GM12873 (cell line): ENCODE results near the gene MAMSTR.

Experiments used
- TF ChIP-seq, protein P1 (sequence below): IDR thresholded peaks from 2 replicates; pipeline ENCODE4 v1.5.1; 2012; ENCODE audit warnings: low read depth, mild to moderate bottlenecking, moderate library complexity, low read length, control low read depth; ENCODE audit not compliant: insufficient read depth; ENCODE audit errors: missing control alignments

The MAMSTR gene

DNA sequence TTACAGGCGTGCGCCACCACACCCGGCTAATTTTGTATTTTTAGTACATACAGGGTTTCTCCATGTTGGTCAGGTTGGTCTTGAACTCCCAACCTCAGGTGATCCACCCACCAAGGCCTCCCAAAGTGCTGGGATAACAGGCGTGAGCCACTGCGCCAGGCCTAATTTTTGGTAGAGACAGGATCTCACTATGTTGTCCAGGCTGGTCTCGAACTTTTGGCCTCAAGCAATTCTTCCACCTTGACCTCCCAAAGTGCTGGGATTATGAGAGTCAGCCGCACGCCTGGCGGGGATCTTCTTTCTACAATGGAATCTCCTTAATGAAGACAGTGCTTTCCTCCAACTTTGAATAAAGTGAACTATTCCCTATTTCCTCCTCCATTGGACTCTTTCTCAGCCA lies 15.1 kb upstream of the MAMSTR start:
- TF ChIP-seq, protein P1, sequence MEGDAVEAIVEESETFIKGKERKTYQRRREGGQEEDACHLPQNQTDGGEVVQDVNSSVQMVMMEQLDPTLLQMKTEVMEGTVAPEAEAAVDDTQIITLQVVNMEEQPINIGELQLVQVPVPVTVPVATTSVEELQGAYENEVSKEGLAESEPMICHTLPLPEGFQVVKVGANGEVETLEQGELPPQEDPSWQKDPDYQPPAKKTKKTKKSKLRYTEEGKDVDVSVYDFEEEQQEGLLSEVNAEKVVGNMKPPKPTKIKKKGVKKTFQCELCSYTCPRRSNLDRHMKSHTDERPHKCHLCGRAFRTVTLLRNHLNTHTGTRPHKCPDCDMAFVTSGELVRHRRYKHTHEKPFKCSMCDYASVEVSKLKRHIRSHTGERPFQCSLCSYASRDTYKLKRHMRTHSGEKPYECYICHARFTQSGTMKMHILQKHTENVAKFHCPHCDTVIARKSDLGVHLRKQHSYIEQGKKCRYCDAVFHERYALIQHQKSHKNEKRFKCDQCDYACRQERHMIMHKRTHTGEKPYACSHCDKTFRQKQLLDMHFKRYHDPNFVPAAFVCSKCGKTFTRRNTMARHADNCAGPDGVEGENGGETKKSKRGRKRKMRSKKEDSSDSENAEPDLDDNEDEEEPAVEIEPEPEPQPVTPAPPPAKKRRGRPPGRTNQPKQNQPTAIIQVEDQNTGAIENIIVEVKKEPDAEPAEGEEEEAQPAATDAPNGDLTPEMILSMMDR = no peak

DNA sequence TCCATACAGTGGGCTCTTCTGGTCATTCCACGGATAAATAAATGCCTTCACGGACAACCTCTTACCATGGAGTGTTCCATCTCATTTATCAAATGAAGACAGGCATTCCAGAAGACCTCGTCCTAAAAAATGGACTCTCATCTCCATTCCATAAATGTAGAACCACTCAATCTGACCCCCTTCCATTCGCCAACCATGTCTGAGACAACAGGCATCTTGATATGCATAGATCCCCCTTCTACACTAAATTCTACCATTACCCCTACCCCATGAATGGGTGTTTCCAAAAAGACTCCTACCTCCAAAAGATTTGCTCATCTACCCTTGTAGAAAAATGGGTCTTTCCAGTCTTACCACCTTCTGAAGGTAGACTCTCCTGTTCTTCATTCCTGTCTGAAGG lies 11.9 kb upstream of the MAMSTR start:
- TF ChIP-seq, protein P1 = no peak

DNA sequence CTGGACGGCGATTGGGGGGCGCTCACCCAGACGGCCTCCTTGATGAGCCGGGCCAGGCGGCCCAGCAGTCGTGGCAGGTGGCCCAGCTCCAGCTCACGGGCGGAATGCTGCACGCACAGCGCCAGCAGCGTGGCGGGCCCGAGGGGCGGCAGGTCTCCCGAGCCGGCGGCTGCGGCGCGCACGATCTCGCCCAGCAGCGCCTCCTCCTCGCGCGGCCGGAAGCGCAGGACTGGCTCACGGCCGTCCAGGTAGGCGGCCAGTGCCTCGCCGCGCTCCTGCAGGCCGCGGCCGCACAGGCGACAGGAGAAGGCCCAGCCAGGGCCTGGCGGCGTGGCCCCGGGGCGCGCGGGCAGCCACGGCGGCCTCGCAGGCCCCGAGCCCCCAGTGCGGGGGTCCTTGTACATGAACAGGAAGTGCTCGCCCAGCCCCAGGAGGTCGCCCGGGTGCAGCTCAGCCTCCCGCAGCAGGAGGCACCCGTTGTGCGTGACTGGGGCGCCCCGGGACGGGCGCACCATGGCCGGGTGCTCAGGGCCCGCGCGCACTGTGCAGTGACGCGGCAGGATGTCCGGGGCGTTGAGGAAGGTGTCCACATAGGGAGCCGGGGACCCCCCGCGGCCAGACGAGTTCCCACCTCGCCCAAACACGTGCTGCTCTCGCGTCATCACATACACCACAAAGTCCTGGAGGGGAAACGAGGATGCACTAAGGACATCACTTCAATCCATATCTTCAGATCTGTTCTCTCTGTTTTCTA lies 9.6 kb upstream of the MAMSTR start:
- TF ChIP-seq, protein P1 = no peak

DNA sequence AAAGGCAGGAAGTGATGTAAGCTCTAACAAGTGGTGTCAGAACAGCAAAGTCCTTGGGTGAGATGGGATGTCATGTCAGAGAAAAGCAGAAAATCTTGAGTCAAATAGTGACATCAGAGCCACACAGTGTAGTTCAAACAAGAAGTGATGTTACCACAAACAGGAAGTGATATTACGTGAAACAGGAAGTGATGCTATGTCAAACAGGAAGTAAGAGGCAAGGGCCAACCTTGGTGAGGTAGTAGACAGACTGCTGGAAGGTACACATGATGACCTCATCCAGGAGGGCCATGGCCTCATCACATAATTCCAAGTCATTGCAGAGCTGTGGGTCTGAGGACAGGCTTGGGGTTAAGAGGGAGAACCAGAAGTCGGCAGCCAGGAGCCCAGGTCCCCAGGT lies 7.0 kb upstream of the MAMSTR start:
- TF ChIP-seq, protein P1 = no peak

DNA sequence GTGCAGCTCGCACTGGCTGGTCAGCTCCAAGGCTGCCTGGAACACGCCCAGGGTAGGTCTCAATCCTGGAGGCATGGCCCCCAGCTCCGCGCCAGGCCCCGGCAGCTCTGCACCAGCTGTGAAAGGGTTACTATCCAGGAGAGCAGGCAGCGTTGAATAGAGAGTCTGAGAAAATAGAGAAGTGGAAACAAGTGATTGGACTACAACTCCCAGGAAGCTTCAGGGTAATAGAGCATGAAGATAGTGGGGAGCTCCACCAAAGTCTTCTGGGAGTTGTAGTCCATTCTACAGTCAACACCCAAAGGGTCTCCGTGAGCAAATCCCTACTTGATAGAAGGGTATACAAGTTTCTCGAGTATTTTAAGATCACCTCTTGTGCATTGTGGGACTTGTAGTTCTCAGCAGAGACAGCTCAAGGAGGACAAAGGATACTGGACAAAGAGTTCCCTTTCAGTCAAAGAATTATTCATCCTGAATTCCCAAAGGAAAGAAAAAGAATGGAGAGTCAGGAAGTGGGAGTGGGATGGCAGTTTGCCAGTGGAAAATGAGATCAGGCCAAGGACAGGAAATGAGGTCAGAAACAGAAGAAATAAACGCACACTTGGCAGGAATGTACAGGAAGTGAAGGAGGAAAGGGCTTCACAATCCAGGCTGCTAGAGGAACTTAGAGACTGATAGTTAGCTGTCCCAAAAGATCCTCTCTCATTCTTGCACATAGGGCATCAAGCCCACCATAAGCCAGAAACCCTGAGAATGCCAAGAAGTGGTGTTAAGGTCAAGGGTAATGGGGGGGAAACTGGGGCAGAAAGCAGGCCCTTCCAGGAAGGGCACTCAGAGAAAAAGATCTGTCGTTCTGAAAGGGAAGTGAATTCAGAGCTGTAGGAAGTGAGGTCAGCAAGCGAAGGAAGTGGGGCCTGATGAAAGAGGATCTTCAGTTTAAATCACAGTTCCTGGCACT lies 5.5 kb upstream of the MAMSTR start:
- TF ChIP-seq, protein P1 = no peak

DNA sequence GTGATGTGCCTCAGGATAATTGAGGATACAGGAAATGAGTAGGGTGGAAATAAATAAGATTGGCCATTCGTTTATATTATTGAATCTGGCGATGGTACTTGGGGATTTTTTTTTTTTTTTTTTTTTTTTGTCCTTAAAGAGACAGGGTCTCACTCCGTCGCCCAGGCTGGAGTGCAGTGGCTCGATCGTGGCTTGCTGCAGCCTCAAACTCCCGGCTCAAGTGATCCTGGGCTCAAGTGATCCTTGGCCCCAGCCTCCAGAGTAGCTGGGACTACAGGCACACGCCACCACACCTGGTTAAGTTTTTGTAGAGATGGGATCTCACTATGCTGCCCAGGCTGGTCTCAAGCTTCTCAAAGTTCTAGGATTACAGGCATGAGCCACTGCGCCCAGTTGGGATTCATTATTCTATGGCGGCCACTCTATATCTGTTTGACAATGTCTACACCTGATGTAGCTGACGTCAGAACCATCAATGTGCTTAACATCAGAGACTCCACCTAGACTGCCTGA lies 2.7 kb upstream of the MAMSTR start:
- TF ChIP-seq, protein P1 = no peak

DNA sequence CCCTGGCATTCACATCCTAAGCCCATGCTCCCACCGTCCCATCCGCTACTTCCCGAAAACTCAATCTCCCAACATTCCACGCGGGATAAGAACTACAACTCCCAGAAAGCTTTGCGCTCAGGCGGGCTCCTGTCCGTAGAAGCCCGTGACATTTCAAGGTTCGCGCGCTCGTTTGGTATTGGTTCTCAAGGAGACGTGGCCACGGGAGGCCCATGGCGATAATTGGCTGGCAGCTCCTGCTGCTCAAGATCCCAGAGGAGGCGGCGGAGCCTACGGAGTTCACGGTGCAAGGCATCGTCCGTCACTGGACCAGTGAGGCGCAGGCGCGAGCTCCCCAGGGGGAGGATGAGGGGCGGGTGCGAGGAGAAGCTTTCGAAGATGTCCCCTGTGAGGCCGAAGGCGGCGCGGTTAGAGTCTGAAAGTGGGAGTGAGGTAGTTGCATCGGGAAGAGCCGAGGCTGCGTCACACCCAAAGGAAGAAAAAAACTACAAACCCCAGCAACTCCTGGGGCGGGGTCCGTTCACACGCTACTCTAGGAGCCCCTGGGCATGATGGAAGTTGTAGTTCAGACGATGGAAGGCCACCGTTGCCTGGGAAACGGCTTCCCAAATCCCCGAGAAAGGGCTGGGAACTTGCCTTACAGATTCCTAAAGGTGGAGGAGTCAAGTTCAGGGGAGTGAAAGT lies 1.2 kb upstream of the MAMSTR start:
- TF ChIP-seq, protein P1 = no peak
